H1 (cell line): ENCODE measurements around the gene SERINC4. TPM values are rescaled to one million over a fixed set of nuclear protein-coding genes. Genes with fewer than 3 reads are reported as not detected.

Source experiments
- ASH2L ChIP-seq: fragments of 200-600, 300-600 bp; sonication (generic); IDR thresholded peaks from one replicate; pipeline ENCODE4 v1.7.1; 2017; ENCODE audit warnings: low read length
- ATF2 ChIP-seq: IDR thresholded peaks from 2 replicates; pipeline ENCODE4 v1.6.1; 2012; ENCODE audit warnings: low read length, inconsistent platforms
- BRCA1 ChIP-seq: IDR thresholded peaks from 2 replicates; pipeline ENCODE4 v1.6.1; 2012; ENCODE audit warnings: low read depth, low read length, improper control_type of control experiment
- EZH2 ChIP-seq: fragments of 200-600 bp; sonication (generic); IDR thresholded peaks from 2 replicates; pipeline ENCODE4 v1.7.1; 2012; ENCODE audit warnings: low read depth, mild to moderate bottlenecking, moderate library complexity, low read length, inconsistent platforms; ENCODE audit not compliant: severe bottlenecking
- RBBP5 ChIP-seq: IDR thresholded peaks from 2 replicates; pipeline ENCODE4 v1.7.1; 2012; ENCODE audit warnings: low read depth, mild to moderate bottlenecking, inconsistent platforms, low read length, moderate library complexity, borderline replicate concordance
- YY1 ChIP-seq: IDR thresholded peaks from 2 replicates; pipeline ENCODE4 v1.6.1; 2011; ENCODE audit warnings: low read depth, mild to moderate bottlenecking, low read length
- polyA plus RNA-seq, 7 experiments: library from polyadenylated mRNA; depleted of rRNA in 3 of 7; stranded (reverse) in 5 of 7; unstranded in 2 of 7; fragments of >200 nt in 5 of 7; fragments of 200-250 nt in 2 of 7; gene quantifications; 1 replicate in 5 of 7; 2 replicates in 1 of 7; 4 replicates in 1 of 7; pipeline versions ENCODE4 v1.2.1 to v1.2.3, GENCODE V29; 2011 to 2013; ENCODE audit warnings: missing spikeins in 2 of 7, mixed read lengths in 2 of 7
- total RNA-seq: library from RNA; stranded (reverse); fragmentation: NEBNext Ultra II Directional; extraction: Animal tissue kit (Norgen Biotek cat#: 25700); gene quantifications from 2 replicates; pipeline ENCODE4 v1.2.1, GENCODE V29; 2021

SERINC4 gene
- total and polyA plus RNA-seq, 2 of the 8 experiments (the other 6 are each of a cell fraction or from before 2014, with no cell fraction given), result 0.08 TPM; not detected in 1

GRCh38 chr15:43799945-43800285 lies at the start of gene SERINC4 (continued):
- no peak for TF ChIP-seq ATF2
- no peak for TF ChIP-seq EZH2
- TF ChIP-seq YY1, result no peak
- TF ChIP-seq RBBP5, result no peak
- TF ChIP-seq BRCA1, result no peak
- no peak for TF ChIP-seq ASH2L
